ENCODE results near the gene YEATS4. TPM values are rescaled to one million over a fixed set of nuclear protein-coding genes. Genes with fewer than 3 reads are reported as not detected.
A peak's percentile ranks its signal among the peaks of the same experiment; 100 is the strongest.

The YEATS4 gene
- total RNA-seq, 2 experiments from 2014 or later = 55.4 to 59.8 TPM

DNA sequence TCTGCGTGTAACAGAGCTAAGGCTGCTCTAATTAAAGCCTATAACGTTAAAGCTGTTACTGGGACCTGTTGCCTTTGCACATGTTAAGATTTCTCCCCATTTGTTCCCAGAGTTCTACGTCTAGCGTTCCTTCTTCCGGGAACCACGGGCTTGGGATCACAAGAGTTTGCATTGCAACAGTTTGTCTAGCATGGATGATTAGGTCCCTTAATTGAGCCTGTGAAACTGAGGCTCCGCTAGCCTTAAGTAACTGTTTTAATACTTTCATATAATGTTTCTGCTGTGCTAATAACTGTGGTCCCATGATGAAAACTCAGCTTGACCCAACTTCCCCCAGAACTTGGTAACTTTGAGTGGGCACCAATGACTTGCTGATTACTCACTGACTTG, 28.0 kb upstream of the YEATS4 start:
- Mint-ChIP-seq H3K4me1 (peaks cover 36% of the 10 kb centered on the region), H3K4me3 (peak overlapping the region; percentile 72), H3K27me3 (no peaks in the 10 kb centered on the region), H3K9me3 (ENCODE audit: low read depth) (no peaks in the 10 kb centered on the region), H3K27ac (peak overlapping the region; percentile 82), H3K36me3 (ENCODE audit: low read depth) (no peaks in the 10 kb centered on the region)
- intact Hi-C loops (cut with DNase I, micrococcal nuclease) = loop anchor here (1.0 to 10.0 kb wide), 3 partner anchors 26 to 177 kb away; no protein-coding TSS in a partner anchor
- ATAC-seq (no peak), DNase-seq (no peak)
- ChIA-PET CTCF (interaction anchor here (0.6 to 2.4 kb wide), 6 partner anchors 18 to 177 kb away, joined by 3 to 15 read pairs (median 3); no protein-coding TSS in a partner anchor), POLR2A (interaction anchor here (0.6 to 1.3 kb wide), 3 partner anchors 12 to 523 kb away, joined by 3 to 4 read pairs (median 3); no protein-coding TSS in a partner anchor)

DNA sequence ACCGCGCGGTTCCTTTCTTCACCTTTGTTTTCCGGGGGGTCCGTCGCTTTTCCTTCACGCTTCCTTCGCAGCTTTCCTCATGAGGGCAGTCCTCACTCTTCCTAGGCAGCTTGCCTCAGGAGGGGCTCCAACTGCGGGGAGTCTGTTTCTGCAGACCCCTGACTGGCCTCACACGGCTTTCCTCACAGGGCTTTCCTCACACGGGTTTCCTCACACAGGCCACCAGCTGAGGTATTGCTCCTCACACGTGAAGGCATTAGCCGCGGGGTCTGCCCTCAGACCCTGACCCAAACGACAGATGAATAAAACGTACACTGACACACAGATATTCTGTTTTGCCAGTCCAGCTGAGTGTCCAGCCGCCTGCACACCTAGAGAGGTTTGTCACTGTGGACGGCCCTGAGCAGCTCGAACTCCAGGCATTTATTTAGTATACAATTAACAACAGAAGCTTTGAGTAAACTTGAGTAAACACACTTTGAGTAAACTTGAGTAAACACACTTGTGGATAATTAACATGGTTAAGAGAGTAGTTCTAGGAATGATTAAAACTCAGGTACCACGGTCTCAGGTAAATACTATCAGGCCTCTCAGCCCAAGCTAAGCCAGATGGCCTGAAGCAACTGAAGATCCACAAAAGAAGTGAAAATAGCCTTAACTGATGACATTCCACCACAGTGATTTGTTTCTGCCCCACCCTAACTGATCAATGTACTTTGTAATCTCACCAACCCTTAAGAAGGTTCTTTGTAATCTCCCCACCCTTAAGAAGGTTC, 27.4 kb upstream of the YEATS4 start:
- Mint-ChIP-seq H3K4me1 (peaks cover 36% of the 10 kb centered on the region), H3K27ac (peak overlapping the region; percentile 82), H3K4me3 (peak overlapping the region; percentile 72), H3K36me3 (ENCODE audit: low read depth) (no peaks in the 10 kb centered on the region), H3K9me3 (ENCODE audit: low read depth) (no peaks in the 10 kb centered on the region), H3K27me3 (no peaks in the 10 kb centered on the region)
- DNase-seq (no peak), ATAC-seq (no peak)
- intact Hi-C loops (cut with DNase I, micrococcal nuclease) = loop anchor here (1.0 to 10.0 kb wide), 3 partner anchors 25 to 177 kb away; no protein-coding TSS in a partner anchor
- ChIA-PET CTCF (interaction anchor here (0.6 to 2.4 kb wide), 3 partner anchors 18 to 407 kb away, joined by 3 to 15 read pairs (median 4); no protein-coding TSS in a partner anchor), POLR2A (interaction anchor here (0.6 to 1.3 kb wide), 2 partner anchors 13 to 256 kb away, joined by 3 to 4 read pairs; no protein-coding TSS in a partner anchor)

DNA sequence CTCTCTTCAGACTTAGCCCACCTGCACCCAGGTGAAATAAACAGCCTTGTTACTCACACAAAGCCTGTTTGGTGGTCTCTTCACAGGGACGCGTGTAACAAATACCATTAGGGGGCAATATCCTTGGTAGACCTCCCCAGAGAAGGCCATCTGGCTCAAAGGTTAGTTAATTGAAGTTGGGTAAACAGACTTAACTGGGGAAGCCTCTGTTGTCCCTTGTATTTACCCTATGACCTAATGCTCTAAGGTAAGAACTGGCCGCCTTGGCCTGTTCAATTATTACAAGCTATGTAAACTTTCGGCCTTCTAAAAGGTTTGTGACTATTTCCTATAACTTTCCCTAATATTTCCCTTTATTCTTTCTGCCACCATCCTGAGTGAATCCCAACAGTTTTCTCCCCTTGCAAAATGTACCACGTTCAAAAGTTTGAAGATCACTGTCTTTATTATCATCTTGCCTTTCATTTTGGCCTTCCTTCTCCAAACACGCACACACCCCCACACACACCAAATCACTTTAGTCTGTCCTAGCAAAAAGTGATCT, 26.7 kb upstream of the YEATS4 start:
- intact Hi-C loops (cut with DNase I, micrococcal nuclease) = loop anchor here in 1 of 2 experiments (10.0 kb wide), 1 partner anchor 178 kb away; no protein-coding TSS in a partner anchor
- ChIA-PET CTCF (interaction anchor here (0.6 to 1.9 kb wide), 2 partner anchors 17 to 407 kb away, joined by 3 to 4 read pairs; no protein-coding TSS in a partner anchor), POLR2A (interaction anchor here (0.7 kb wide), 1 partner anchor 9 kb away, joined by 3 read pairs; no protein-coding TSS in a partner anchor)
- Mint-ChIP-seq H3K27ac (no peak overlapping the region), H3K9me3 (ENCODE audit: low read depth) (no peaks in the 10 kb centered on the region), H3K27me3 (no peaks in the 10 kb centered on the region), H3K36me3 (ENCODE audit: low read depth) (no peaks in the 10 kb centered on the region), H3K4me3 (no peak overlapping the region), H3K4me1 (peaks cover 36% of the 10 kb centered on the region)
- DNase-seq = no peak
- no peak for ATAC-seq

DNA sequence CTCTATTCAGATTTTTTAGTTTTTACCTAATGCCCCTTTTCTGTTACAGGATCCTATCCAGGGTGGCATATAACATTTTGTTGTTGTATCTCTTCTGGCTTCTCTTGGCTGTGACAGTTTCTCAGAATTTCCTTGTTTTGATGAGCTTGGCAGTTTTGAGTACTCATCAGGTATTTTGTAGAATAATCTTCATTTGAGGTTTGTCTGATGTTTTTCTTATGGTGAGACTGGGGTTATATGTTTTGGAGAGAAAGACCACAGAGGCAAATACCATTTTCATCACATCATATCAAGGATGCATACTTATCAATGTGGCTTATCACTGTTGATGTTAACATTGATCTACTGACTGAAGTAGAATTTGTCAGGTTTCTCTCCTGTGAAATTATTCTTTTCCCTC, 25.4 kb upstream of the YEATS4 start:
- CTCF ChIA-PET = interaction anchor here (0.6 to 1.3 kb wide), 6 partner anchors 9 to 109 kb away, joined by 3 to 5 read pairs (median 3); no protein-coding TSS in a partner anchor
- no peak overlapping the region for H3K4me3 Mint-ChIP-seq
- peaks cover 28% of the 10 kb centered on the region for H3K4me1 Mint-ChIP-seq
- no peaks in the 10 kb centered on the region for H3K27me3 Mint-ChIP-seq
- intact Hi-C loops (cut with DNase I, micrococcal nuclease) = loop anchor here in 1 of 2 experiments (10.0 kb wide), 1 partner anchor 179 kb away; no protein-coding TSS in a partner anchor
- ATAC-seq (no peak), DNase-seq (no peak)
- POLR2A ChIA-PET = no interaction called here
- H3K27ac Mint-ChIP-seq = no peak overlapping the region
- H3K9me3 Mint-ChIP-seq (ENCODE audit: low read depth) = no peaks in the 10 kb centered on the region
- no peaks in the 10 kb centered on the region for H3K36me3 Mint-ChIP-seq (ENCODE audit: low read depth)

DNA sequence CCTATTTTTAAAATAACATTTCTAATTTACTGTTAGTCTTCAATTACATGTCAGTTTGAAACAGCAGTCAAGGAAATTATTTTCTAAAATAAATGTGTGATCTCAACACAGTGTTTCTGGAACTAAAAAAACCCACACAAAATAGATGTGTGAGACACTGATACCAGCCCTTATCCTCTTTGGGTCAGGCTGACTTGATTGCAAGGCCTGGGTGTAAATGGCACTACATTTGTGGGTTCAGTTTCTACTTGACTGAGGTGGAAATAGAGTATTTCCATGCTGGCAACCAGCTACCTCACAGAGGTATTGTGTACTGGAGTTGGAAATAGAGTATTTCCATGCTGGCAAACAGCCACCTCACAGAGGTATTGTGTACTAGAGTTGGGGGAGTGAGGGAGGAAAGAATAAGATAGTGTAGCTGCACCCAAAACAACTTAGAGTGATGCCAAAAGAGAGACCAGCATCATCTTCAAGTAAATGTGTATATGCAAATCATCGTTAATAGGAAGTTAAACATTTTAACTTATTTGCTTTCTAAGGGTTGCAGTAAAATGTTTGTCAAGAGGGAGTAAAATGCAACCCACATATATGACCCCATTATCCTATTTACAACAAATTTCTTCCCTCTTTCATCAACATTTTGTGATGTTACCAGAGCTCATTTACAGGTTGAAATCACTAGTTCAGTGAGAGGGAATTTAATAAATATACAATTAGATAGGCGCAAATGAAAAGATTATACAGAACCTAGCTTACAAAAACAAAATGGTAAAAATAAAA, 22.0 kb upstream of the YEATS4 start:
- H3K27ac Mint-ChIP-seq = no peak overlapping the region
- CTCF ChIA-PET = interaction anchor here (1.3 kb wide), 1 partner anchor 303 kb away, joined by 4 read pairs; no protein-coding TSS in a partner anchor
- DNase-seq (no peak), ATAC-seq (peak; percentile 44)
- H3K36me3 Mint-ChIP-seq (ENCODE audit: low read depth) = no peaks in the 10 kb centered on the region
- intact Hi-C loops (cut with DNase I, micrococcal nuclease) = loop anchor here in 1 of 2 experiments (10.0 kb wide), 1 partner anchor 183 kb away; no protein-coding TSS in a partner anchor
- POLR2A ChIA-PET = no interaction called here
- H3K9me3 Mint-ChIP-seq (ENCODE audit: low read depth) = no peaks in the 10 kb centered on the region
- H3K4me1 Mint-ChIP-seq = peaks cover 10% of the 10 kb centered on the region
- no peaks in the 10 kb centered on the region for H3K27me3 Mint-ChIP-seq
- no peak overlapping the region for H3K4me3 Mint-ChIP-seq

DNA sequence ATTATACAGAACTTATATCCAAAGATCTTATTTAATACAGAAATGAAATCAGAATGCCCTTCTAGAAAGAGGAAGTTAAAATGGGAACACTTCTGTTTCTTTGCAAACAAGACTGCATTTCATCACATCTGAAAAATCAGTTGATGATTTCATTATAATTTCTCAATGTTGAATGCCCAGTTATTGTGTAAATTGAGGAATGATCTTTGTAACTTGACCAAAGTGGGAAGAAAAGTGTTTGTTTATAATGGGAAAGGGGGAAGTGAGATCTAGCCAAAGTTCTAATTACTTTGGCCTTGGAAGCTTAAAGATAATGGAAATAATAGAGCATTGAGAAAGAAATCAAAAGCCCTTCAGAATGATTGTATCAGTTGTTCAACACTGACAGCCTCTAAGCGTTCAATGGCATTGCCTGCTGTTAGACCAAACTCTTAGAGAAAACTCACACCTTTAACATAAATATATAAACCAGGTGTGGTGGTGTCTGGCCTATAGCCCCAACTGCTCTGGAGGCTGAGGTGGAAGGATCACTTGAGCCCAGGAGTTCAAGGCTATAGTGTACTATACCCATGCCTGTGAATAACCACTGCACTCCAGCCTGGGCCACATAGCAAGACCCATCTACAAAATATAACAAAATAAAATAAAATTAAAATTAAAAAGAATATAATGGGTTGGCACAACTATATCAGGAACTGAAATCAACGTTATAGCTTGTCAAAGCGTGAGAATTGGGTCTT, 21.3 kb upstream of the YEATS4 start:
- intact Hi-C loops (cut with DNase I, micrococcal nuclease) = loop anchor here in 1 of 2 experiments (10.0 kb wide), 1 partner anchor 183 kb away; no protein-coding TSS in a partner anchor
- Mint-ChIP-seq H3K4me1 (peaks cover 4% of the 10 kb centered on the region), H3K36me3 (ENCODE audit: low read depth) (no peaks in the 10 kb centered on the region), H3K27ac (no peak overlapping the region), H3K4me3 (no peak overlapping the region), H3K27me3 (no peaks in the 10 kb centered on the region), H3K9me3 (ENCODE audit: low read depth) (no peaks in the 10 kb centered on the region)
- CTCF ChIA-PET = interaction anchor here (1.3 kb wide), 1 partner anchor 302 kb away, joined by 4 read pairs; no protein-coding TSS in a partner anchor
- ATAC-seq (no peak), DNase-seq (no peak)
- POLR2A ChIA-PET = no interaction called here

DNA sequence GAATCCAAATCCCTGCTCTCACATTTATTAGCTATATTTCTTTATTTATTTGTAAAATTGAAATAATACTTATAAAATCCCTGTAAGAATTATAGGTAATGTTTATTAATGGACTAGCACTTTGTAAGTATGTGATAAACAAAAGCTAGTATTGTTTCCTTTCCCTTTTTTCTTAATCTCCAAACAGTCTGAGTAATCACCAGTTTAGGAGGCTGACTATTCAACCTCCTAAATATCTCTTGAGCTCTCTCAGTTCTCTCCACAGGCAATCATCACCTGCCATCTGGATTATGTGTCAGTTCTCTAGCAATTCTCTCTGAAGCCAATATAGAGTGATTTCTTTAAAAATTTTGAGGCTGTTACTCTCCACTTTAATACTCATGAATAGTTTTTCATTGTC, 20.6 kb upstream of the YEATS4 start:
- Mint-ChIP-seq H3K36me3 (ENCODE audit: low read depth) (no peaks in the 10 kb centered on the region), H3K4me3 (no peak overlapping the region), H3K27me3 (no peaks in the 10 kb centered on the region), H3K27ac (no peak overlapping the region), H3K9me3 (ENCODE audit: low read depth) (no peaks in the 10 kb centered on the region), H3K4me1 (peaks cover 4% of the 10 kb centered on the region)
- DNase-seq (no peak), ATAC-seq (no peak)
- ChIA-PET CTCF (interaction anchor here (1.3 kb wide), 1 partner anchor 301 kb away, joined by 4 read pairs; no protein-coding TSS in a partner anchor), POLR2A (no interaction called here)
- intact Hi-C loops (cut with DNase I, micrococcal nuclease) = loop anchor here in 1 of 2 experiments (10.0 kb wide), 1 partner anchor 184 kb away; no protein-coding TSS in a partner anchor

DNA sequence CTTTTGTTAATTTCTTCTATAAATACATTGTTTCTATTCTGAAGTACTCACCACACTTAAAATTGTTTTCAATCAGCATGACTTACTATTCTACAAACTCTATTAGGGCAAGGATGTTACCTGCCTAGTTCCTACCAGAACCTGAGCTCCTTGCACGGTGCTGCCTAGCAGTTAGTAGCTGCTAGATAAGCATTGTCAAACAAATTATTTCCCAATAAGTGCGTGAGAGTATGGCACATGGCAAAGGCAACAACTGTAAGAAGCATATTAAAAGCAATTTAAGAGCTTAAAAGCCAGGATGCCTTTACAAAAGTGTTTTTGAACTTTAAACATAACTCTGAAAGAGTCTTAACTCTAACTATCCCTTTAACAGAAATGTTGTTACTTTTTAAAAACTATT, 19.5 kb upstream of the YEATS4 start:
- H3K36me3 Mint-ChIP-seq (ENCODE audit: low read depth) = no peaks in the 10 kb centered on the region
- intact Hi-C loops (cut with DNase I, micrococcal nuclease) = loop anchor here in 1 of 2 experiments (10.0 kb wide), 1 partner anchor 185 kb away; no protein-coding TSS in a partner anchor
- H3K27ac Mint-ChIP-seq = no peak overlapping the region
- ChIA-PET POLR2A (no interaction called here), CTCF (no interaction called here)
- no peak for ATAC-seq
- no peaks in the 10 kb centered on the region for H3K27me3 Mint-ChIP-seq
- DNase-seq = no peak
- H3K9me3 Mint-ChIP-seq (ENCODE audit: low read depth) = no peaks in the 10 kb centered on the region
- no peaks in the 10 kb centered on the region for H3K4me1 Mint-ChIP-seq
- no peak overlapping the region for H3K4me3 Mint-ChIP-seq

DNA sequence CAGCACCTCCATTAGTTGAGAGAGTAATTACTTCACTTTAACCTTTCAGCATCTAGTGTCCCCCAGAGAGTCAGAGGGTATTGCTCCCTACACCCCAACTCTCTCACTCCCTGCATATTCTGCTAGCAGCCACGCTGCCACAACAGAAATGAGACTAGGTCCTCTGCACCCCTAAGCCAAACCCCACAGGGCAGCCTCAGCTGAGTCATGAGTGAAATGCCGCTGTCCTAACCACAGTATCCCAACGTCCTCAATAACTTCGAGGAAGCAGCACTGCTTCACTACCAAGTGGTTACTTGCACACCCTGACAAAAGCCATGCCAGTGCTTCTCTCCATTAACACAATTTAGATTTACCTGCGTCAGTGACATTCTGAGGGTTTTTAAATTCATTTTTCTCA, 18.2 kb upstream of the YEATS4 start:
- DNase-seq (no peak), ATAC-seq (no peak)
- ChIA-PET POLR2A (interaction anchor here (1.0 kb wide), 1 partner anchor 8 kb away, joined by 3 read pairs; no protein-coding TSS in a partner anchor), CTCF (interaction anchor here (1.0 to 2.1 kb wide), 2 partner anchors 51 to 63 kb away, joined by 3 to 7 read pairs; no protein-coding TSS in a partner anchor)
- Mint-ChIP-seq H3K9me3 (ENCODE audit: low read depth) (no peaks in the 10 kb centered on the region), H3K27me3 (no peaks in the 10 kb centered on the region), H3K27ac (no peak overlapping the region), H3K4me1 (no peaks in the 10 kb centered on the region), H3K36me3 (ENCODE audit: low read depth) (no peaks in the 10 kb centered on the region), H3K4me3 (no peak overlapping the region)
- intact Hi-C loops (cut with DNase I, micrococcal nuclease) = no loop called here

DNA sequence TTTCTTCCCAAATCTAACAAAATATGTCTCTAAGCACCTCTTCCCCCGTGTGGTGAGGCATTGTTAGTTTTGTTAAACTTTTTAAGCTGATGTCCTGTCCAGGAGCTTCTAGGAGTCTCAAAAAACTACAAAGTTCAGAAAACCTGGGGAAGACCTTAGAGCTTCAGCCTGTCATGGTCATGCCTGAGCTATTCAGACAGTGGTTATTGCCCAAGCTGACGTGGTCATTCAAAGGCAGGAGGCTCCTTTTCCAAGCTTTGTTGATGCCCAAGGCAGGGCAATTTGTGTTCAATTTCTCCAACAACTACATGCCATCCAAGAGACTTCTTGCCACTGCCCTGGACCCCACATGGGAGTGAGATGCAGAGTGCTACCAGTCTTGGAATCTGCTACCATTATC, 17.1 kb upstream of the YEATS4 start:
- no peaks in the 10 kb centered on the region for H3K27me3 Mint-ChIP-seq
- no peaks in the 10 kb centered on the region for H3K4me1 Mint-ChIP-seq
- ATAC-seq (no peak), DNase-seq (no peak)
- intact Hi-C loops (cut with DNase I, micrococcal nuclease) = no loop called here
- POLR2A ChIA-PET = no interaction called here
- H3K36me3 Mint-ChIP-seq (ENCODE audit: low read depth) = no peaks in the 10 kb centered on the region
- H3K4me3 Mint-ChIP-seq = no peak overlapping the region
- no peaks in the 10 kb centered on the region for H3K9me3 Mint-ChIP-seq (ENCODE audit: low read depth)
- H3K27ac Mint-ChIP-seq = no peak overlapping the region
- CTCF ChIA-PET = interaction anchor here (0.6 to 2.4 kb wide), 4 partner anchors 12 to 52 kb away, joined by 3 to 7 read pairs (median 6); no protein-coding TSS in a partner anchor
